GM10266 (cell line): Measurements from ENCODE around the gene CELF1.

Experiments used
- DNase-seq: peaks from one replicate; pipeline ENCODE4 v3.0.0; 2012; ENCODE audit errors: extremely low spot score
- CTCF ChIP-seq: IDR thresholded peaks from 2 replicates; pipeline ENCODE4 v1.5.1; 2012; ENCODE audit warnings: mild to moderate bottlenecking, low read depth; ENCODE audit not compliant: control insufficient read depth, insufficient read depth; ENCODE audit errors: missing control alignments

The CELF1 gene

GRCh38 chr11:47592970-47593369 lies 40.0 kb upstream of the CELF1 start:
- no peak for TF ChIP-seq CTCF

GRCh38 chr11:47592251-47592650 lies 39.3 kb upstream of the CELF1 start:
- TF ChIP-seq CTCF, result no peak
- DNase-seq, result no peak

More at GRCh38 chr11:47592970-47593369, 40.0 kb upstream of the CELF1 start:
- DNase-seq, result no peak

- no peak for TF ChIP-seq CTCF
- peak; percentile 64 for DNase-seq
Measured at GRCh38 chr11:47591764-47592163, 38.8 kb upstream of the CELF1 start.

DNA sequence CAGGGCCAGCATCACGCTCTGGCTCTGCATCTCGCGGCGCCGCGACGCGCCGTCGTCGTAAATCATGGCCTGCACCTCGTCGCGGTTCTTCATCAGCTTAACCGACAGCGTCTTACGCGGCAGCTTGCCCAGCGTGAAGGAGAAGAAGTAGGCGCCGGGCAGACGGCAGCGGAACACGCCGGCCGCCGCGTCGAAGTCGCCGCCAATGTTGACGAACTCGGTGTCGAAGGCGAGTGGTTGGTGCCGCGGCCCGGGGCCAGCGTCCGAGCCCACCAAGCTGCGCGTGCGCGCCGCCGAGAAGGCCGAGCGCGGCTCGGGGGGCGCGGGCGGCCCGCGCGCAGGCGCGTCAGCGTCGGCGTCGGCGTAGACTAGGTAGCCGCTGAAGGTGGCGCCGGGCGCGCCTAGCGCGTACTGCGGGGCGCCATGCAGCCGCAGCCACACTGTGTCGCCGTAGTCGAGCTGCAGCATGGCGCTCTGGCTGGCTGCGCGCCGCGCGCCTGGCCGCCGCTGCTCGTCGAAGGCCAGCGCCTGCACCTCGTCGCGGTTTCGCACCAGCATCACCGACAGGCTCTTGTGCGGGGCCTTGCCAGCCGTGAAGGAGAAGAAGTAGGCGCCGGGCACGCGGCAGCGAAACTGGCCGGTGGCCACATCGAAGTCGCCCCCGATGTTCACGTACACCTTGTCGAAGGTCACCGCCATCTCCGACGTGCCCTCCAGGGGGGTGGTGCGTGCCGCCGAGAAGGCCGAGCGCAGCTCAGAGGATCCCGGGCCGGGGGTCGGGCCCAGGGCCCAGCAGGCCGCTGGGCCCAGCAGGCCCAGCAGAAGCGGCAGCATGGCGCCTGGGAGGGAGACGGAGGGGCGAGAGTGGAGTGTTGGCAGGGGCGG lies 37.3 kb upstream of the CELF1 start:
- no peak for DNase-seq
- TF ChIP-seq CTCF, result no peak

GRCh38 chr11:47589584-47589976 lies 36.6 kb upstream of the CELF1 start:
- no peak for TF ChIP-seq CTCF
- DNase-seq, result no peak

DNA sequence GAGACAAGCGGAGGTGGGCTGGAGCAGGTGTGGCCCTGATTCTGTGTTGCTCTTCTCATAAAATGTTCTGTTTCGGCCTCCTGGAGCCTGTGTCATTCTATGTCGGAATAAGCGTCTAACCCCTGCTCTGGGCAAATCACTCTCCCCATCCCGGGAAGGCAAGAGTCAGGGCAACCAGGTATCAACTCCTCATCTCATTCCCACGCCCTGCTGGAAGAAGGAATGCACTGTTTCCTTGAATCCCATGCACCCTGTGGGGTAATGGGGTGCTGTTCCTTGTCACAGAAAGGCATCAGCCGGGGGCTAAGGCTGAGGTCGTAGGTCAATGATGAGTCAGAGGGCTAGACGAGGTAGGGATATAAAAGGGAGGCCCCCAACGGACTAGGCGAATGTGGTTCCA lies 36.2 kb upstream of the CELF1 start:
- TF ChIP-seq CTCF, result no peak
- no peak for DNase-seq

DNA sequence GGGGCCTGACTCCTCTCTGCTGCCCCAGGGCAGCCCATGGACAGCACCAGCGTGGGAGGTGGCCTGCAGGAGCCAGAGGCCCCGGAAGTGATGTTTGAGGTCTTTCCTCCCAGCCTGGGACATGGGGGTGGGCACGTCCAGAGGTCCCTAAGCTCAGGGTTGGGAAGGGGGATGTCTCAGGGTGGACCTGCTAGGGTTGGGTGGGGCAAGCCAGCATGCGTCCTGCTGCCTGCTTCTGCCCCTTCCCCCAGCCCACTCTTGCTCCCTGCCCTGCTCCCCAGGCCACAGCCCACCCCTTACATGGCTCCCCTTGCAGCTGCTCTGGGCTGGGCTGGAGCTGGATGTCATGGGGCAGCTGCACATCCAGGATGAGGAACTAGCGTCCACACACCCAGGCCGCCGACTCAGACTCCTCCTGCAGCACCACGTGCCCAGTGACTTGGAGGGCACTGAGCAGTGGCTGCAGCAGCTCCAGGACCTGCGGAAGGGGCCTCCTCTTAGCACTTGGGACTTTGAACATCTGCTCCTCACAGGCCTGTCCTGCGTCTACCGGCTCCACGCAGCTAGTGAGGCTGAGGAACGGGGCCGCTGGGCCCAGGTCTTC lies 34.9 kb upstream of the CELF1 start:
- TF ChIP-seq CTCF, result no peak
- DNase-seq, result peak; percentile 32
